ENCODE measurements around the gene IL18BP. TPM values are rescaled to one million over a fixed set of nuclear protein-coding genes. Genes with fewer than 3 reads are reported as not detected.

Gene IL18BP
- polyA plus RNA-seq, 1 donor (not counting 4 experiments of a cell fraction or from before 2014, with no cell fraction given): 2.9 TPM

GRCh38 chr11:71996517-71996916 lies 2.2 kb upstream of the IL18BP start:
- no peaks in the 10 kb centered on the region for H3K79me2 ChIP-seq (ENCODE audit: control insufficient read depth, insufficient read depth, low read length)
- H3K9ac ChIP-seq (ENCODE audit: control insufficient read depth, extremely low read depth, insufficient read depth, low read length): no peak overlapping the region
- TF ChIP-seq EZH2 (IDR thresholded peaks at IDR 0.05; ENCODE audit: low read length) (no peak), CTCF (optimal IDR thresholded peaks at IDR 0.05 in 1 of 3, IDR thresholded peaks at IDR 0.05 in 1 of 3, conservative IDR thresholded peaks at IDR 0.05 in 1 of 3; ENCODE audit: extremely low read depth in 1 of 3, insufficient read depth in 2 of 3, low read length in 3 of 3) (no peak)
- H3K27me3 ChIP-seq (ENCODE audit: control insufficient read depth, extremely low read depth, insufficient read depth, low read length): no peaks in the 10 kb centered on the region
- no peaks in the 10 kb centered on the region for H3K4me1 ChIP-seq (ENCODE audit: control insufficient read depth, extremely low read depth, insufficient read depth, low read length)
- H3K9me3 ChIP-seq (ENCODE audit: control insufficient read depth, low read depth, low read length): no peaks in the 10 kb centered on the region
- no peak for FAIRE-seq
- H3K4me2 ChIP-seq (ENCODE audit: control insufficient read depth, extremely low read depth, insufficient read depth, low read depth, low read length): no peak overlapping the region
- H2AFZ ChIP-seq (ENCODE audit: control insufficient read depth, low read length): no peak overlapping the region
- no peak overlapping the region for H3K27ac ChIP-seq (ENCODE audit: control insufficient read depth, insufficient read depth, low read length)
- no peaks in the 10 kb centered on the region for H3K9me1 ChIP-seq (ENCODE audit: control insufficient read depth, extremely low read depth, insufficient read depth, low read length)
- no peak for DNase-seq (ENCODE audit: low read depth, low spot score)
- H4K20me1 ChIP-seq (ENCODE audit: control insufficient read depth, extremely low read depth, insufficient read depth, low read length): no peaks in the 10 kb centered on the region
- H3K4me3 ChIP-seq (ENCODE audit: control insufficient read depth in 2 of 3, extremely low read depth in 1 of 3, insufficient read depth in 2 of 3, low read depth in 1 of 3, low read length in 3 of 3): no peak overlapping the region
- dilution Hi-C loops (cut with MboI; ENCODE audit: extremely low pct_ligation_motif_present, low sequenced_read_pairs): no loop called here
- peaks cover 8% of the 10 kb centered on the region in 2 experiments for H3K36me3 ChIP-seq (ENCODE audit: control insufficient read depth in 2 of 2, extremely low read depth in 1 of 2, insufficient read depth in 2 of 2, low read length in 2 of 2)

- Histone ChIP-seq H3K4me2 (ENCODE audit: control insufficient read depth, extremely low read depth, insufficient read depth, low read depth, low read length) (no peak overlapping the region), H3K9me3 (ENCODE audit: control insufficient read depth, low read depth, low read length) (no peaks in the 10 kb centered on the region), H3K79me2 (ENCODE audit: control insufficient read depth, insufficient read depth, low read length) (no peaks in the 10 kb centered on the region), H3K27me3 (ENCODE audit: control insufficient read depth, extremely low read depth, insufficient read depth, low read length) (no peaks in the 10 kb centered on the region), H3K9ac (ENCODE audit: control insufficient read depth, extremely low read depth, insufficient read depth, low read length) (no peak overlapping the region), H4K20me1 (ENCODE audit: control insufficient read depth, extremely low read depth, insufficient read depth, low read length) (no peaks in the 10 kb centered on the region), H3K27ac (ENCODE audit: control insufficient read depth, insufficient read depth, low read length) (no peak overlapping the region), H3K4me3 (ENCODE audit: control insufficient read depth in 2 of 3, extremely low read depth in 1 of 3, insufficient read depth in 2 of 3, low read depth in 1 of 3, low read length in 3 of 3) (no peak overlapping the region), H3K4me1 (ENCODE audit: control insufficient read depth, extremely low read depth, insufficient read depth, low read length) (no peaks in the 10 kb centered on the region), H3K9me1 (ENCODE audit: control insufficient read depth, extremely low read depth, insufficient read depth, low read length) (no peaks in the 10 kb centered on the region), H3K36me3 (ENCODE audit: control insufficient read depth in 2 of 2, extremely low read depth in 1 of 2, insufficient read depth in 2 of 2, low read length in 2 of 2) (peaks cover 8 to 10% of the 10 kb centered on the region in 2 experiments), H2AFZ (ENCODE audit: control insufficient read depth, low read length) (no peak overlapping the region)
- dilution Hi-C loops (cut with MboI; ENCODE audit: extremely low pct_ligation_motif_present, low sequenced_read_pairs): no loop called here
- FAIRE-seq (no peak), DNase-seq (ENCODE audit: low read depth, low spot score) (no peak)
- TF ChIP-seq EZH2 (IDR thresholded peaks at IDR 0.05; ENCODE audit: low read length): no peak
- no peak for TF ChIP-seq CTCF (optimal IDR thresholded peaks at IDR 0.05 in 1 of 3, IDR thresholded peaks at IDR 0.05 in 1 of 3, conservative IDR thresholded peaks at IDR 0.05 in 1 of 3; ENCODE audit: extremely low read depth in 1 of 3, insufficient read depth in 2 of 3, low read length in 3 of 3)
Observed at GRCh38 chr11:71996946-71997345, 1.8 kb upstream of the IL18BP start.

Measured in keratinocyte (primary cell).